ENCODE data around the gene NRP2.
A peak's percentile ranks its signal among the peaks of the same experiment; 100 is the strongest.

The NRP2 gene

GRCh38 chr2:205712508-205712907 is 30.2 kb downstream of the NRP2 start:
- DNase-seq: no peak

GRCh38 chr2:205713086-205713485 is 30.8 kb downstream of the NRP2 start:
- no peak for DNase-seq

GRCh38 chr2:205714058-205714776 is 31.9 kb downstream of the NRP2 start:
- no peak for DNase-seq

GRCh38 chr2:205714789-205715720 is 32.8 kb downstream of the NRP2 start:
- DNase-seq: no peak

GRCh38 chr2:205715831-205716525 is 33.7 kb downstream of the NRP2 start:
- DNase-seq: peak; percentile 15

GRCh38 chr2:205717175-205717846 is 35.0 kb downstream of the NRP2 start:
- DNase-seq: no peak

GRCh38 chr2:205717999-205718398 is 35.7 kb downstream of the NRP2 start:
- no peak for DNase-seq

GRCh38 chr2:205719847-205720246 is 37.5 kb downstream of the NRP2 start:
- DNase-seq: no peak

GRCh38 chr2:205720451-205720902 is 38.2 kb downstream of the NRP2 start:
- DNase-seq: no peak

- no peak for DNase-seq
These were observed 38.8 kb downstream of the NRP2 start for GRCh38 chr2:205721057-205721449.

GRCh38 chr2:205722283-205722918 is 40.1 kb downstream of the NRP2 start:
- DNase-seq: no peak

GRCh38 chr2:205723179-205723578 is 40.9 kb downstream of the NRP2 start:
- no peak for DNase-seq

- no peak for DNase-seq
These were observed 42.8 kb downstream of the NRP2 start for GRCh38 chr2:205725059-205725458.

GRCh38 chr2:205726506-205726905 is 44.2 kb downstream of the NRP2 start:
- DNase-seq: no peak

GRCh38 chr2:205727174-205727573 is 44.9 kb downstream of the NRP2 start:
- no peak for DNase-seq

- no peak for DNase-seq
These were observed 46.1 kb downstream of the NRP2 start for GRCh38 chr2:205728366-205728765.

- DNase-seq: no peak
These were observed 47.9 kb downstream of the NRP2 start for GRCh38 chr2:205730191-205730590.

GRCh38 chr2:205730701-205731582 is 48.6 kb downstream of the NRP2 start:
- DNase-seq: no peak

GRCh38 chr2:205731583-205731981 is 49.3 kb downstream of the NRP2 start:
- no peak for DNase-seq

- DNase-seq: no peak
These were observed 50.0 kb downstream of the NRP2 start for GRCh38 chr2:205732314-205732713.

GRCh38 chr2:205733082-205733481 is 50.8 kb downstream of the NRP2 start:
- DNase-seq: no peak
